ENCODE results near the gene XIRP2. TPM values are rescaled to one million over a fixed set of nuclear protein-coding genes. Genes with fewer than 3 reads are reported as not detected.

Gene XIRP2
- total RNA-seq, 1 donor from 2014 or later: 0.05 TPM

DNA sequence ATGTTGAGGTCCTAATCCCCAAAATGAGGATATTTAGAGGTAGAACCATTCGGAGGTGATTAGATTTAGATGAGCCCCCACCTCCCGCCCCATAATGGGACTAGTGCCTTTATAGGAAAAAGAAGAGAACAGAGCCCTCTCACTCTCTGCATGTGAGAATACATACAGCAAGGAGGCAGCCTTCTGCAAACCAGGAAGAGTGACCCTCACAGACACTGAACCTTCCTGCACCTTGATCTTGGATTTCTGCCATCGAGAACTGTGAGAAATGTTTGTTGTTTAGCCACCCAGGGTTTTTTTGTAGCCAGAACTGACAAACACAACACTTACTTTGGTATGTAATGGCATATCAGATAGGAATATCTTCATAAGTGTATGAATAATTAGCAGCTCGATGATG lies 83.7 kb downstream of the XIRP2 start:
- H3K9me3 Mint-ChIP-seq: peaks cover 4% of the 10 kb centered on the region
- no peak for DNase-seq (ENCODE audit: low read depth, low spot score)
- no peak overlapping the region for H3K4me3 Mint-ChIP-seq
- H3K4me1 Mint-ChIP-seq: no peaks in the 10 kb centered on the region
- H3K27me3 Mint-ChIP-seq (ENCODE audit: low read depth): no peaks in the 10 kb centered on the region
- no peak overlapping the region for H3K27ac Mint-ChIP-seq (ENCODE audit: unreplicated experiment)
- no peak for TF ChIP-seq CTCF (conservative IDR thresholded peaks at IDR 0.05)
- no peaks in the 10 kb centered on the region for H3K36me3 Mint-ChIP-seq (ENCODE audit: low read depth)

DNA sequence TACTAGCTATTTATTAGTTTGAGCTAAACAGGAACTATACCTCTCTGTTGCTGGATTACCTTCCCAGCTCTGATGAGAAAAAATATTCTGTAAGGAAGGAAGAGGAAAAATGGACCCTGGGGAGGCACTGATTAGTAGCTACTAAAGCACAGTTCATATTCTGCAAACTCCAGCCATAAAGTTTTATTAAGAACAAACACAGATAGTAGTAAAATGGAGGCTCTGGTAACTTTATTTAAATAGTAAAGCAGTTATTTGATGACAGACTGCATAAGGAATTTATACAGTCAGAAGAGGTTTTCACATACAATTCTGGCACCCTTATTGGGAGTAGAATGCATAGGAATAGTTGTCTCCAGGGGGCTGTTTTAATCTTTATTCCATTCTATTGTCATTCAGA lies 84.1 kb downstream of the XIRP2 start:
- peaks cover 4% of the 10 kb centered on the region for H3K9me3 Mint-ChIP-seq
- H3K27ac Mint-ChIP-seq (ENCODE audit: unreplicated experiment): no peak overlapping the region
- H3K36me3 Mint-ChIP-seq (ENCODE audit: low read depth): no peaks in the 10 kb centered on the region
- no peaks in the 10 kb centered on the region for H3K27me3 Mint-ChIP-seq (ENCODE audit: low read depth)
- H3K4me3 Mint-ChIP-seq: no peak overlapping the region
- no peak for TF ChIP-seq CTCF (conservative IDR thresholded peaks at IDR 0.05)
- no peaks in the 10 kb centered on the region for H3K4me1 Mint-ChIP-seq
- DNase-seq (ENCODE audit: low read depth, low spot score): no peak

- no peak for TF ChIP-seq CTCF (conservative IDR thresholded peaks at IDR 0.05)
Observed at GRCh38 chr2:166984188-166984587, 95.9 kb downstream of the XIRP2 start.

GRCh38 chr2:166984797-166985196 lies 96.5 kb downstream of the XIRP2 start:
- Mint-ChIP-seq H3K9me3 (peaks cover 5% of the 10 kb centered on the region), H3K4me1 (peaks cover 5% of the 10 kb centered on the region), H3K27ac (ENCODE audit: unreplicated experiment) (no peak overlapping the region), H3K36me3 (ENCODE audit: low read depth) (peaks cover 5% of the 10 kb centered on the region), H3K4me3 (no peak overlapping the region), H3K27me3 (ENCODE audit: low read depth) (no peaks in the 10 kb centered on the region)
- DNase-seq (ENCODE audit: low read depth, low spot score): no peak
- no peak for TF ChIP-seq CTCF (conservative IDR thresholded peaks at IDR 0.05)

More at GRCh38 chr2:166984188-166984587, 95.9 kb downstream of the XIRP2 start:
- no peaks in the 10 kb centered on the region for H3K27me3 Mint-ChIP-seq (ENCODE audit: low read depth)
- H3K4me1 Mint-ChIP-seq: peaks cover 5% of the 10 kb centered on the region
- H3K9me3 Mint-ChIP-seq: peaks cover 5% of the 10 kb centered on the region
- DNase-seq (ENCODE audit: low read depth, low spot score): no peak
- H3K36me3 Mint-ChIP-seq (ENCODE audit: low read depth): peaks cover 5% of the 10 kb centered on the region
- no peak overlapping the region for H3K27ac Mint-ChIP-seq (ENCODE audit: unreplicated experiment)
- no peak overlapping the region for H3K4me3 Mint-ChIP-seq

GRCh38 chr2:166994588-166995336 lies 106.5 kb downstream of the XIRP2 start:
- peaks cover 3% of the 10 kb centered on the region for H3K9me3 Mint-ChIP-seq
- no peak overlapping the region for H3K4me3 Mint-ChIP-seq
- no peak for DNase-seq (ENCODE audit: low read depth, low spot score)
- no peaks in the 10 kb centered on the region for H3K4me1 Mint-ChIP-seq
- H3K27me3 Mint-ChIP-seq (ENCODE audit: low read depth): no peaks in the 10 kb centered on the region
- H3K36me3 Mint-ChIP-seq (ENCODE audit: low read depth): peaks cover 3% of the 10 kb centered on the region
- no peak overlapping the region for H3K27ac Mint-ChIP-seq (ENCODE audit: unreplicated experiment)
- TF ChIP-seq CTCF (conservative IDR thresholded peaks at IDR 0.05): no peak

All from neural crest cell (in vitro differentiated cells).